HepG2 (cell line): ENCODE results near the gene MRPL18. TPM values are rescaled to one million over a fixed set of nuclear protein-coding genes. Genes with fewer than 3 reads are reported as not detected.

ENCODE experiments used
- ATF6 ChIP-seq: sonication (generic); formaldehyde crosslinking; conservative IDR thresholded peaks from 2 replicates; pipeline ENCODE4 v1.4.0; 2020; ENCODE audit warnings: missing genetic modification reagents
- CAMTA2 ChIP-seq: sonication (generic); formaldehyde crosslinking; IDR thresholded peaks from 2 replicates; pipeline ENCODE4 v1.4.0; 2020; ENCODE audit warnings: mild to moderate bottlenecking, missing genetic modification reagents, borderline replicate concordance
- HIC2 ChIP-seq: sonication (generic); formaldehyde crosslinking; IDR thresholded peaks from 2 replicates; pipeline ENCODE4 v1.9.0; 2022; ENCODE audit warnings: low read depth, missing genetic modification reagents
- HOMEZ ChIP-seq: IDR thresholded peaks from 2 replicates; pipeline ENCODE4 v1.6.1; 2016; ENCODE audit warnings: low read depth
- JUNB ChIP-seq: sonication (generic); formaldehyde crosslinking; IDR thresholded peaks from 2 replicates; pipeline ENCODE4 v1.8.0; 2022; ENCODE audit warnings: missing genetic modification reagents, mild to moderate bottlenecking, borderline replicate concordance
- MLXIP ChIP-seq: sonication (generic); formaldehyde crosslinking; IDR thresholded peaks from 2 replicates; pipeline ENCODE4 v1.9.0; 2021; ENCODE audit warnings: missing genetic modification reagents, borderline replicate concordance
- STAT5B ChIP-seq: sonication (generic); formaldehyde crosslinking; IDR thresholded peaks from 2 replicates; pipeline ENCODE4 v1.4.0; 2020; ENCODE audit warnings: missing genetic modification reagents
- TCF7 ChIP-seq: sonication (generic); IDR thresholded peaks from 2 replicates; pipeline ENCODE4 v1.6.1; 2016; ENCODE audit warnings: antibody characterized with exemption, low read depth
- ZBTB1 ChIP-seq: sonication (generic); formaldehyde crosslinking; IDR thresholded peaks from 2 replicates; pipeline ENCODE4 v1.4.0; 2020; ENCODE audit warnings: missing genetic modification reagents, borderline replicate concordance
- ZNF142 ChIP-seq: sonication (generic); formaldehyde crosslinking; IDR thresholded peaks from 2 replicates; pipeline ENCODE4 v1.4.0; 2020; ENCODE audit warnings: missing genetic modification reagents
- ZNF484 ChIP-seq: sonication (generic); formaldehyde crosslinking; IDR thresholded peaks from 2 replicates; pipeline ENCODE4 v1.5.1; 2020; ENCODE audit warnings: mild to moderate bottlenecking, low read depth, missing genetic modification reagents, borderline replicate concordance
- ZNF556 ChIP-seq: sonication (generic); formaldehyde crosslinking; IDR thresholded peaks from 2 replicates; pipeline ENCODE4 v1.4.0; 2020; ENCODE audit warnings: mild to moderate bottlenecking, missing genetic modification reagents, borderline replicate concordance
- ZNF572 ChIP-seq: sonication (generic); formaldehyde crosslinking; IDR thresholded peaks from 2 replicates; pipeline ENCODE4 v1.5.1; 2020; ENCODE audit warnings: mild to moderate bottlenecking, missing genetic modification reagents
- ZNF652 ChIP-seq: IDR thresholded peaks from 2 replicates; pipeline ENCODE4 v1.6.1; 2016; ENCODE audit warnings: low read depth, borderline replicate concordance
- polyA plus RNA-seq, 8 experiments: library from polyadenylated mRNA; depleted of rRNA in 3 of 8; stranded (reverse) in 7 of 8; unstranded in 1 of 8; fragments of >200 nt; fragmentation: Illumina TruSeq in 4 of 8; extraction: Trizol in 4 of 8; gene quantifications; 2 replicates each; pipeline versions ENCODE4 v1.2.1 to v1.2.3, GENCODE V29; 2011 to 2016; ENCODE audit warnings: low read depth in 4 of 8, missing spikeins in 1 of 8, mixed read lengths in 1 of 8; ENCODE audit not compliant: insufficient read depth in 1 of 8
- total RNA-seq, 5 experiments: library from RNA; depleted of rRNA; stranded (reverse); fragments of >200 nt; fragmentation: Illumina TruSeq; extraction: Trizol; gene quantifications; 2 replicates each; pipeline ENCODE4 v1.2.3, GENCODE V29; 2016; ENCODE audit warnings: low read depth in 1 of 5

MRPL18 gene
- total and polyA plus RNA-seq, 2 of the 13 experiments (the other 11 are each of a cell fraction or from before 2014, with no cell fraction given) = 85.6 to 176 TPM

- TF ChIP-seq HIC2 (no peak), HOMEZ (peak; percentile 94), TCF7 (no peak), ATF6 (CRISPR knock-in tag) (no peak), STAT5B (CRISPR knock-in tag) (no peak), ZNF652 (CRISPR knock-in tag) (no peak), ZNF556 (peak; percentile 13; the same call in 1 of the 2 replicates), ZNF484 (CRISPR knock-in tag) (no peak), JUNB (peak; percentile 51), ZNF572 (peak; percentile 98), MLXIP (CRISPR knock-in tag) (no peak), CAMTA2 (peak; percentile 94), ZBTB1 (CRISPR knock-in tag) (peak; percentile 16; the same call in 1 of the 2 replicates), ZNF142 (CRISPR knock-in tag) (no peak)
Measured at GRCh38 chr6:159789377-159790148, 704 bp upstream of the MRPL18 start, which contains the start of gene TCP1 (continued).
